SK-N-MC (cell line): Measurements from ENCODE around the gene SUPT20HL2.
"Not testable (repeated sequence)": the region's sequence is repeated elsewhere in the genome, so short reads cannot be mapped to it uniquely, and the experiment has no call there.

Experiments used
- DNase-seq: peaks from one replicate; pipeline ENCODE4 v3.0.0-alpha.2; 2011; ENCODE audit warnings: low read depth, low spot score
- H3K27ac ChIP-seq: fragments of 200-600 bp; sonication (generic); 2 replicates; pipeline ENCODE4 v1.5.1; 2016; ENCODE audit warnings: mixed run types
- H3K36me3 ChIP-seq: fragments of 200-600 bp; sonication (generic); 2 replicates; pipeline ENCODE4 v1.6.1; 2017; ENCODE audit warnings: antibody characterized with exemption, low read length, mixed read lengths; ENCODE audit not compliant: insufficient read depth
- H3K4me3 ChIP-seq: fragments of 200-600 bp; sonication (generic); 2 replicates; pipeline ENCODE4 v1.5.1; 2016
- H3K9ac ChIP-seq: fragments of 200-600 bp; sonication (generic); 2 replicates; pipeline ENCODE4 v1.8.0; 2017; ENCODE audit warnings: mixed run types, mixed read lengths; ENCODE audit not compliant: insufficient read length
- H3K9me3 ChIP-seq: fragments of 200-600 bp; sonication (generic); 2 replicates; pipeline ENCODE4 v1.6.1; 2017; ENCODE audit warnings: low read depth, mild to moderate bottlenecking, antibody characterized with exemption, low read length, moderate library complexity, mixed read lengths
- EZH2 ChIP-seq: fragments of 200-600 bp; sonication (generic); IDR thresholded peaks from one replicate; pipeline ENCODE4 v1.6.1; 2017; ENCODE audit warnings: antibody characterized with exemption
- FOXP2 ChIP-seq: optimal IDR thresholded peaks from 2 replicates; pipeline ENCODE3; 2011; ENCODE audit warnings: mild to moderate bottlenecking, moderate library complexity; ENCODE audit not compliant: insufficient read depth; ENCODE audit errors: extremely low read length, control extremely low read depth
- POLR2AphosphoS5 ChIP-seq: IDR thresholded peaks from 2 replicates; pipeline ENCODE4 v1.6.1; 2012; ENCODE audit warnings: mild to moderate bottlenecking, low read depth, low read length, borderline replicate concordance

The SUPT20HL2 gene

GRCh38 chrX:24316111-24316510 is 2.2 kb upstream of the SUPT20HL2 start:
- no peak for DNase-seq
- Histone ChIP-seq H3K27ac (no peak overlapping the region), H3K4me3 (no peak overlapping the region), H3K9me3 (no peaks in the 10 kb centered on the region), H3K36me3 (no peaks in the 10 kb centered on the region), H3K9ac (no peak overlapping the region)
- TF ChIP-seq FOXP2: no peak
- no peak for TF ChIP-seq POLR2AphosphoS5
- no peak for TF ChIP-seq EZH2

- H3K9me3 ChIP-seq, DNase-seq, H3K4me3 ChIP-seq, H3K36me3 ChIP-seq, H3K9ac ChIP-seq, H3K27ac ChIP-seq: not testable (repeated sequence)
Observed at GRCh38 chrX:24312249-24312607, 1.6 kb downstream of the SUPT20HL2 start.

- not testable (repeated sequence) for H3K36me3 ChIP-seq, H3K9ac ChIP-seq, DNase-seq, H3K9me3 ChIP-seq, H3K4me3 ChIP-seq, H3K27ac ChIP-seq
Observed at GRCh38 chrX:24311507-24312248, 2.2 kb downstream of the SUPT20HL2 start.

- H3K4me3 ChIP-seq, H3K9ac ChIP-seq, DNase-seq, H3K9me3 ChIP-seq, H3K27ac ChIP-seq, H3K36me3 ChIP-seq: not testable (repeated sequence)
Observed at GRCh38 chrX:24310916-24311315, 3.0 kb downstream of the SUPT20HL2 start.

GRCh38 chrX:24309580-24310374 is 4.1 kb downstream of the SUPT20HL2 start:
- H3K9ac ChIP-seq, H3K36me3 ChIP-seq, DNase-seq: not testable (repeated sequence)

GRCh38 chrX:24308803-24309202 is 5.1 kb downstream of the SUPT20HL2 start:
- not testable (repeated sequence) for DNase-seq, H3K36me3 ChIP-seq, H3K27ac ChIP-seq, H3K9ac ChIP-seq, H3K9me3 ChIP-seq, H3K4me3 ChIP-seq

More at GRCh38 chrX:24309580-24310374, 4.1 kb downstream of the SUPT20HL2 start:
- H3K27ac ChIP-seq, H3K4me3 ChIP-seq, H3K9me3 ChIP-seq: not testable (repeated sequence)

- H3K9me3 ChIP-seq: no peaks in the 10 kb centered on the region
- no peak for DNase-seq
- TF ChIP-seq EZH2 (no peak), POLR2AphosphoS5 (no peak), FOXP2 (no peak)
- H3K27ac ChIP-seq: no peak overlapping the region
- H3K36me3 ChIP-seq: no peaks in the 10 kb centered on the region
- no peak overlapping the region for H3K4me3 ChIP-seq
- H3K9ac ChIP-seq: no peak overlapping the region
Observed at GRCh38 chrX:24306440-24306839, 7.4 kb downstream of the SUPT20HL2 start.

GRCh38 chrX:24305905-24306304 is 8.0 kb downstream of the SUPT20HL2 start:
- DNase-seq: no peak
- H3K36me3 ChIP-seq: no peaks in the 10 kb centered on the region
- no peak overlapping the region for H3K27ac ChIP-seq
- no peaks in the 10 kb centered on the region for H3K9me3 ChIP-seq
- TF ChIP-seq EZH2 (no peak), FOXP2 (no peak), POLR2AphosphoS5 (no peak)
- H3K4me3 ChIP-seq: no peak overlapping the region
- H3K9ac ChIP-seq: no peak overlapping the region

- no peaks in the 10 kb centered on the region for H3K36me3 ChIP-seq
- no peaks in the 10 kb centered on the region for H3K9me3 ChIP-seq
- TF ChIP-seq FOXP2 (no peak), POLR2AphosphoS5 (no peak), EZH2 (no peak)
- no peak overlapping the region for H3K9ac ChIP-seq
- no peak overlapping the region for H3K27ac ChIP-seq
- no peak for DNase-seq
- H3K4me3 ChIP-seq: no peak overlapping the region
Observed at GRCh38 chrX:24301806-24302205, 12.1 kb downstream of the SUPT20HL2 start.
